GM12864 (cell line): ENCODE data around the gene PIP5K1C.

Experiments
- DNase-seq: peaks from one replicate; pipeline ENCODE4 v3.0.0-alpha.2; 2011; ENCODE audit warnings: low read depth
- H3K4me3 ChIP-seq: 2 replicates; pipeline ENCODE4 v1.5.1; 2011; ENCODE audit warnings: mild to moderate bottlenecking, low read depth, low read length, control low read depth
- TF ChIP-seq, protein P1 (sequence below): IDR thresholded peaks from 2 replicates; pipeline ENCODE4 v1.5.1; 2011; ENCODE audit warnings: low read depth, mild to moderate bottlenecking, moderate library complexity, low read length, control low read depth, inconsistent platforms; ENCODE audit errors: missing control alignments

Gene PIP5K1C

DNA sequence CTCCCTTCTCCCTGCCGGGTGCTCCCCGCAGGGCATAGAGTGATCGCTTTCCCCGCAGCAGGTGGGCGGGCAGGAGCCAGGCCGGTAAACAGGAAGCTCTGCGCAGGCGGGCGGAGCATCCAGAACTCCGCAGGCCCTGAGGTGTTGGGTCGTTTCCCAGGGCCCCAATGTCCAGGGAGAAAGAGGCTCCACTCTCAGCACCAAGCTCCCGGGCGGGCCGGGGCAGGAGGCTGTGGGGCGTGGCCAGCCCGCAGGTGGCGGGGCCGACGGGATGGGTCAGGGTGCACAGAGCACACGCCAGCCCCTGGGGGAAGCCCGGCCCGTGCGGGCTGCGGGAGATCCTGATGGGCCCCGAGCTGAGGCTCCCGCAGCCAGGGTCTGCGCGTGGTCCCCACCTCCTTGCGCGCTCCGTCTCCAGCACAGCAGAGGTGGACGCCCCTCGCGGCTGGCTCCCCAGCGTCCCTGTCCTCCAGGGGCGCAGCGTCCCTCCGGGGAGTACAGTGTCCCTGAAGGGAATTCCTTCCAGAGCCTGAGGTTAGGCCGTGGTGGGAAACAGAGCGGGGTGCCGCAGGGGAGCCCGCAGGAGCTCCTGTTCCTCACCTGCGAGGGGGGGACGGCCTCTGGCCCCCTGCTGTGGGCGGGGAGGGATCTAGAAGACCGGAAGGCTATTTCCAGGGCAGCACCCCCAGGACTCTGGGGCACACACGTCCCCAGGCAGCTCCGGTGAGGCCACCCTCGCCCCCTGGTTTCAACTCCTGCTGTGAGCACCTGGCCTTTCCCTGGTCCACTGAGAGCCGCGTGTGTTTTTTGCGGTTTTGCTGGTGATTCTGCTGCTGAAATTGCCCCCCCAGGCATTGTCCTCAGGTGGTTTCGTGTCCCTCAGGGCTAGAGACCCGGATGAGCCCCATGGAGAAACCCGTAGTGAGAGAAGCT, 12.2 kb downstream of the PIP5K1C start:
- DNase-seq, result no peak
- TF ChIP-seq, protein P1, sequence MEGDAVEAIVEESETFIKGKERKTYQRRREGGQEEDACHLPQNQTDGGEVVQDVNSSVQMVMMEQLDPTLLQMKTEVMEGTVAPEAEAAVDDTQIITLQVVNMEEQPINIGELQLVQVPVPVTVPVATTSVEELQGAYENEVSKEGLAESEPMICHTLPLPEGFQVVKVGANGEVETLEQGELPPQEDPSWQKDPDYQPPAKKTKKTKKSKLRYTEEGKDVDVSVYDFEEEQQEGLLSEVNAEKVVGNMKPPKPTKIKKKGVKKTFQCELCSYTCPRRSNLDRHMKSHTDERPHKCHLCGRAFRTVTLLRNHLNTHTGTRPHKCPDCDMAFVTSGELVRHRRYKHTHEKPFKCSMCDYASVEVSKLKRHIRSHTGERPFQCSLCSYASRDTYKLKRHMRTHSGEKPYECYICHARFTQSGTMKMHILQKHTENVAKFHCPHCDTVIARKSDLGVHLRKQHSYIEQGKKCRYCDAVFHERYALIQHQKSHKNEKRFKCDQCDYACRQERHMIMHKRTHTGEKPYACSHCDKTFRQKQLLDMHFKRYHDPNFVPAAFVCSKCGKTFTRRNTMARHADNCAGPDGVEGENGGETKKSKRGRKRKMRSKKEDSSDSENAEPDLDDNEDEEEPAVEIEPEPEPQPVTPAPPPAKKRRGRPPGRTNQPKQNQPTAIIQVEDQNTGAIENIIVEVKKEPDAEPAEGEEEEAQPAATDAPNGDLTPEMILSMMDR, result no peak
- peak overlapping the region; percentile 51 for H3K4me3 ChIP-seq

DNA sequence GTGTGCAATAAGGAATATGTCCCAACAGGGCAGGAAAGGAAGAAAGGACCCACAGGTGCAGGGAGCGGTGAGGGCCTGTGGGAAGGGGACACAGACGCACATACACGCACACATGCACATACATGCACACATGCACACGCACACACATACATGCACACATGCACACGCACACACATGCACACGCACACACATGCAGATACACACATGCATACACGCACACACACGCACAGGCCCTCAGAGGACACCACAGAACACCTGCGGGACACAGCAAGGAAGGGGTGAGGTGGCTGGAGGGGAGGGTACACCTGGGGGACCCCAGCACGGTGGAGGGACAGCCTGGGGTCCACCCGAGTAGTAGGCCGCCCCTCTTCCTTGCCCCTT, 12.9 kb downstream of the PIP5K1C start:
- TF ChIP-seq, protein P1, result no peak
- no peak for DNase-seq
- H3K4me3 ChIP-seq, result peak overlapping the region; percentile 51

DNA sequence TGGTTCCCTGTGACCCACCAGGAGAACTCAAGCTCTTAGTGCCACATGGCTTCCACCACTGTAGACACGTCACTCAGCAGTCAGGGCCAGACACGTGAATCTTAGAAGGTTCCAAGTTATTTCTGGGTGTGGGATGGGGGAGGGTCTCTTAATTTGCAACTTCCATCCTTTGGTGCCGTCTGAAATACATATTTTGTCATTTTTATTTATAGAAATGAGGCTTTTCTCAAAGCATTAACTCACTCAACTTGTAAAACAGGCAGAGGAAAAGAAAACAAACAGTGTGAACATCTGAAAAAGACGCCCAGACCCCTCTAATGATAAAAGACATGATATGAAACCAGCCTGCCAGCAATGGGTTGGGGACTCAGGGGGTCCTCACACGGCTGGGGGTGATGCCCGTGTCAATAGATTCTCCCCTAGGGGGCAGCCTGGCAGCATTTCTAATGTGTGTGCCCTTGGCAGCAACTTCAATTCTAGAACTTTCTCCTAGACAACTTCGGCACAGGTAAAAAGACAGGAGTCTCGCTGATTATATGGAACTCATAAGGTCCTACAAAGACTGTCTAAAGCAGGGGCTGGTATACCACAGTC, 15.4 kb downstream of the PIP5K1C start:
- TF ChIP-seq, protein P1, result no peak
- DNase-seq, result no peak
- no peak overlapping the region for H3K4me3 ChIP-seq

DNA sequence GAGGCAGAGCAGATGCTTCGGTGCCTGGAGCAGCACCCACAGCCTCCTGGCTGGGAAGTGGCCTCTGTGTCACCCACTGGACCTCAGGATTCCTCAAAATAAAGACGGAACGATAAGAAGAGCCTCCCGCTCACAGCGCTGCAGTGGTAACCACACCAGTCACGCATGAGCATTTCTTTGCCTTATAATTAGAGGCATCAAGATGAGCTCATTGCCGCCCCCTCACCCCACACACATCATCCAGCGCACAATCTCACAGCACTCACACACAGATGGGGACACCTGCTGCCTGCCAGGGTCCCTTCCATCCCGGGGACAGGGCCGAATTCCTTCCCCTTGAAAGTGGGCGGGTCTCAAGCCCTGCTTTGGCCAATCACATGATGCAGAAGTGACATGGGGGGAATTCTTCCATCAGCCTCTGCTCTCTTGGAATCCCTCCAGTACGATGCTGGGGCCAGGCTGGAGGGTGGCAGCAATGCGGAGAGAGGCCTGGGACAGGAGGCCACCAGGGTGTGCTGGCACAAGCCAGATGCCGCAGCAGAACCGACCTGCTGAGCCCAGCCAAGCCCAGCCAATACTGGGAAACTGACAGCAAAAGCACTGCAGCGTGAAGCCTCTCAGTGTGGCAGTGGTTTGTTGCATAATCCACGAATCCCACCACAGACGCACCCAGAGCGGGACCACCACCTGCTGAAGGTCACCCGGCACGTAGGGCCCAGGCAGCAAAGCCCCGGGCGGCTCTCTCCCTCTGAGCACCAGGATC, 16.0 kb downstream of the PIP5K1C start:
- no peak for DNase-seq
- TF ChIP-seq, protein P1, result no peak
- no peak overlapping the region for H3K4me3 ChIP-seq

DNA sequence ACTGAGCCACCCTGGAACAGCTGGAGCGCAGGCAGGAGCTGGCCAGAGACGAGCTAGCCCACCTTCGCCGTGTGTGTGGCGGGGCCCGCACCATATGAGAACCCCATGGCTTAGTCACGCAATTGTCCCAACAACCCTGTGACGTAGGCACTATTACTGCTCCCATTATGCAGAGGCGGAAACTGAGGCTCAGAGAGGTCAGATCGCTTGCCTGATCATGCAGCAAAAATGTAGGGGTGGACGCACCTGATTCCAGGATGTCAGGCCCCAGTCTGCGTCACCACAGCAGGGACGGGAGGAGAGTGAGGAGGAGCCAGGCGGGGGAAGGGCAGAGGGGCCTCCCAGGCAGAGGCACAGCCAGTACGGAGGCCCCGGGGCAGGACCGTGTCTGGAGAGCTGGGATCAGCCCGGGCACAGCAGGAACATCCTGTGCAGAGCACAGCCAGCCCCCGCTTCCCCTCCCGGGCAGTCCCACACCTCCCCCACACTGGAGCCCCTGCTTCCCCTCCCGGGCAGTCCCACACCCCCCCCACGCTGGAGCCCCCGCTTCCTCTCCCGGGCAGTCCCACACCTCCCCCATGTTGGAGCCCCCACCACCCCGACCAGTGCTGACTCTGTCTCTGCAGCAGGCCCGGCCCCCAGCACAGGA, 16.7 kb downstream of the PIP5K1C start:
- TF ChIP-seq, protein P1, result no peak
- H3K4me3 ChIP-seq, result no peak overlapping the region
- DNase-seq, result no peak

DNA sequence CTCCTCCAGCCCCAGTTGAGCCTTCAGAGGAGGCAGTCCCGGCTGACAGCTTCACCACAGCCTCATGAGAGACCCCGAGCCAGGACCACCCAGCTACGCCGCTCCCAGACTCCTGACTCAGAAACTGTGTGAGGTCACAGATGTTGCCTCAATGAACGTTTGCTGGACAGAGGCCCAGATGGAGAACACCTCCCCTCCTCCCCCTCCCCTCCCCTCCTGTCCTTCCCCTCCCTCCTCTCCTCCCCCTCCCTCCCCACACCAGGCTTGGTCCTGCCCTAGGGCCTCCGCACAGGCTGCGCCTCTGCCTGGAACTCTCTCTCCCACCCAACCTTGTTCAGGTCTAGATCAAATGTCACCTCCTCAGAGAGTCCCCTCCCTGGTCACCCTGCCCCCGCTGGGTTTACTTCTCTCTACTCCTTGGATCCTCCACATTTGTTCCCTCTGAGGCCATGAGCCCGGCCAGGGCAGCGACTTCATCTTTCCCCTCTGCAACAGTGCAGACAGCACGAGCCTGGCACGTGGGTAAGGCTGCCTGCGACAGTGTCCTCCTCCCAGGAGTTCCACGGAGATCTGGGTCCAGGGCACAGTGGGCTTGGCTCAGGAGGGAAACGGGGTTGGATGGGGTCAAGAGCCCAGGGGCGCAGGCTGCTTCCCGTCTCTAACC, 17.4 kb downstream of the PIP5K1C start:
- no peak for DNase-seq
- H3K4me3 ChIP-seq, result no peak overlapping the region
- TF ChIP-seq, protein P1, result no peak
